ENCODE data around the gene MALT1. TPM values are rescaled to one million over a fixed set of nuclear protein-coding genes. Genes with fewer than 3 reads are reported as not detected.

The MALT1 gene
- polyA plus RNA-seq, 3 donors: 18.3 to 24.9 (median 23.8) TPM

DNA sequence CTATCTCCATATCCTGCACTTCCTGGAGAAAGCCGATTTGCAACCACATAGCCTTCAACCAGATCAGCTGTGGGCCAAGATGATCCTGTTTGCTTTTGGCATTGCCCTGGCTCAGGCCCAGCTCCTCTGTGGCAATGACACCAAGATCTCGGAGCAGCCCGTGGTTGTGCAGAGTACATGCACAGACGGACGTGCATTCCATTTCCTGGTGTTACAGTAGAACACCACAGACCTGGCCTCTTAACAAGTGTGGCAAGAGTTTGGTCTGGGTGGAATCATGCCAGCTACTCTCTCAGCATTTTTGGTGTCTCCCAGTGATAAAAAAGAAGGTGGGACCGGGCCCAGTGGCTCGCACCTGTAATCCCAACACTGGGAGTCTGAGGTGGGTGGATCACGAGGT is 20.0 kb downstream of the MALT1 start:
- no peak overlapping the region for H3K4me2 ChIP-seq (replicated peaks; ENCODE audit: extremely low read depth, low read length, poor library complexity, severe bottlenecking)
- 9% methylated on average over 7 of the region's 8 CpGs for WGBS (ENCODE audit: insufficient coverage)
- peaks cover 68 to 75% of the 10 kb centered on the region in 2 donors for H3K36me3 Mint-ChIP-seq
- TF ChIP-seq, protein P1, sequence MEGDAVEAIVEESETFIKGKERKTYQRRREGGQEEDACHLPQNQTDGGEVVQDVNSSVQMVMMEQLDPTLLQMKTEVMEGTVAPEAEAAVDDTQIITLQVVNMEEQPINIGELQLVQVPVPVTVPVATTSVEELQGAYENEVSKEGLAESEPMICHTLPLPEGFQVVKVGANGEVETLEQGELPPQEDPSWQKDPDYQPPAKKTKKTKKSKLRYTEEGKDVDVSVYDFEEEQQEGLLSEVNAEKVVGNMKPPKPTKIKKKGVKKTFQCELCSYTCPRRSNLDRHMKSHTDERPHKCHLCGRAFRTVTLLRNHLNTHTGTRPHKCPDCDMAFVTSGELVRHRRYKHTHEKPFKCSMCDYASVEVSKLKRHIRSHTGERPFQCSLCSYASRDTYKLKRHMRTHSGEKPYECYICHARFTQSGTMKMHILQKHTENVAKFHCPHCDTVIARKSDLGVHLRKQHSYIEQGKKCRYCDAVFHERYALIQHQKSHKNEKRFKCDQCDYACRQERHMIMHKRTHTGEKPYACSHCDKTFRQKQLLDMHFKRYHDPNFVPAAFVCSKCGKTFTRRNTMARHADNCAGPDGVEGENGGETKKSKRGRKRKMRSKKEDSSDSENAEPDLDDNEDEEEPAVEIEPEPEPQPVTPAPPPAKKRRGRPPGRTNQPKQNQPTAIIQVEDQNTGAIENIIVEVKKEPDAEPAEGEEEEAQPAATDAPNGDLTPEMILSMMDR (IDR thresholded peaks at IDR 0.05): no peak
- H3K4me1 Mint-ChIP-seq: peaks cover 20% of the 10 kb centered on the region
- peaks cover 80% of the 10 kb centered on the region for H4K20me1 ChIP-seq (ENCODE audit: insufficient read depth, low read length)
- no peak overlapping the region for H3K4me3 ChIP-seq (replicated peaks in 1 of 3; ENCODE audit: low read depth in 2 of 3, low read length in 3 of 3)
- H3K36me3 ChIP-seq (replicated peaks in 1 of 2; ENCODE audit: control insufficient read depth in 1 of 2, insufficient read depth in 2 of 2, low read length in 2 of 2): peaks cover 27 to 60% of the 10 kb centered on the region in 2 donors
- H3K9me3 ChIP-seq (replicated peaks in 1 of 2; ENCODE audit: control insufficient read depth in 1 of 2, insufficient read depth in 1 of 2, low read length in 2 of 2): no peaks in the 10 kb centered on the region
- no peaks in the 10 kb centered on the region for H3K27me3 ChIP-seq (ENCODE audit: control insufficient read depth in 2 of 2, insufficient read depth in 2 of 2, low read length in 2 of 2)
- peaks cover 6 to 8% of the 10 kb centered on the region in 2 donors for H3K4me1 ChIP-seq (ENCODE audit: control insufficient read depth in 1 of 2, insufficient read depth in 2 of 2, low read length in 2 of 2)
- H3K27ac Mint-ChIP-seq: peak overlapping the region in 4 of 7 donors; percentile 1 to 52 (median 8)
- peaks cover 25% of the 10 kb centered on the region for H3K79me2 ChIP-seq (ENCODE audit: insufficient read depth, low read length)
- no peak overlapping the region for H2AFZ ChIP-seq (ENCODE audit: insufficient read depth, low read depth, low read length, poor library complexity, severe bottlenecking)
- H3K27ac ChIP-seq (ENCODE audit: low read depth in 1 of 2, low read length in 2 of 2): no peak overlapping the region
- peaks cover 0 to 6% (median 0%) of the 10 kb centered on the region in 7 donors for H3K9me3 Mint-ChIP-seq
- H3K9ac ChIP-seq (ENCODE audit: insufficient read depth, low read length, poor library complexity, severe bottlenecking): no peak overlapping the region
- H3K27me3 Mint-ChIP-seq (ENCODE audit: low read depth in 3 of 3): peaks cover 0 to 3% (median 2%) of the 10 kb centered on the region in 3 donors
- no peak overlapping the region for H3K4me3 Mint-ChIP-seq
- intact Hi-C loops (cut with micrococcal nuclease): no loop called here
- DNase-seq: no peak

DNA sequence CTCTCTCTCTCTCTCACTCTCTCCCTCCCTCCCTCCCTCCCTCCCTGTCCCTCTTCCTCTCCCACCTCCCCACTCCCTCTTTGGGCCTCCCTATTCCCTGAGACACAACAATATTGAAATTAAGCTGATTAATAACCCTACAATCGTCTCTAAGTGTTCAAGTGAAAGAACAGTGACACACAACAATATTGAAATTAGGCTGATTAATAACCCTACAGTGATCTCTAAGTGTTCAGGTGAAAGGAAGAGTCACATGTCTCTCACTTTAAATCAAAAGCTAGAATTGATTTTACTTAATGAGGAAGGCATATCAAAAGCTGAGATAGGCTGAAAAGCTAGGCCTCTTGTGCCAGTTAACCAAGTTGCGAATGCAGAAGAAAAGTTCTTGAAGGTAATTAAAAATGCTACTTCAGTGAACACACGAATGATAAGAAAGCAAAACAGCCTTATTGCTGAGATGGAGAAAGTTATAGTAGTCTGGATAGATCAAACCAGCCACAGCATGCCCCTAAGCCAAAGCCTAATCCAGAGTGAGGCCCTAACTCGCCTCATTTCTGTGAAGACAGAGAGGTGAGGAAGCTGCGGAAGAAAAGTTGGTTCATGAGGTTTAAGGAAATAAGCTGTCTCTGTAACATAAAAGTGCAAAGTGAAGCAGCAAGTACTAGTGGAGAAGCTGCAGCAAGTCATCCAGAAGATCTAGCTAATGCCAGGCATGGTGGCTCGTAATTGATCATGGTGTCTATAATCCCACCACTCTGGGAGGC is 21.3 kb downstream of the MALT1 start:
- no peaks in the 10 kb centered on the region for H3K9me3 ChIP-seq (replicated peaks in 1 of 2; ENCODE audit: control insufficient read depth in 1 of 2, insufficient read depth in 1 of 2, low read length in 2 of 2)
- Mint-ChIP-seq H3K4me1 (peaks cover 13% of the 10 kb centered on the region), H3K27me3 (ENCODE audit: low read depth in 3 of 3) (peaks cover 0 to 3% (median 2%) of the 10 kb centered on the region in 3 donors), H3K9me3 (peaks cover 0 to 6% (median 0%) of the 10 kb centered on the region in 7 donors), H3K4me3 (no peak overlapping the region), H3K36me3 (peaks cover 69 to 73% of the 10 kb centered on the region in 2 donors), H3K27ac (peak overlapping the region in 1 of 7 donors; percentile 8)
- H3K27me3 ChIP-seq (ENCODE audit: control insufficient read depth in 2 of 2, insufficient read depth in 2 of 2, low read length in 2 of 2): no peaks in the 10 kb centered on the region
- no peak overlapping the region for H3K4me2 ChIP-seq (replicated peaks; ENCODE audit: extremely low read depth, low read length, poor library complexity, severe bottlenecking)
- H3K9ac ChIP-seq (ENCODE audit: insufficient read depth, low read length, poor library complexity, severe bottlenecking): no peak overlapping the region
- peaks cover 81% of the 10 kb centered on the region for H4K20me1 ChIP-seq (ENCODE audit: insufficient read depth, low read length)
- TF ChIP-seq, protein P1 (IDR thresholded peaks at IDR 0.05): no peak
- intact Hi-C loops (cut with micrococcal nuclease): no loop called here
- peaks cover 34 to 60% of the 10 kb centered on the region in 2 donors for H3K36me3 ChIP-seq (replicated peaks in 1 of 2; ENCODE audit: control insufficient read depth in 1 of 2, insufficient read depth in 2 of 2, low read length in 2 of 2)
- H2AFZ ChIP-seq (ENCODE audit: insufficient read depth, low read depth, low read length, poor library complexity, severe bottlenecking): no peak overlapping the region
- DNase-seq: no peak
- 100% methylated on average over 3 of the region's 6 CpGs for WGBS (ENCODE audit: insufficient coverage)
- peaks cover 6 to 7% of the 10 kb centered on the region in 2 donors for H3K4me1 ChIP-seq (ENCODE audit: control insufficient read depth in 1 of 2, insufficient read depth in 2 of 2, low read length in 2 of 2)
- peaks cover 21% of the 10 kb centered on the region for H3K79me2 ChIP-seq (ENCODE audit: insufficient read depth, low read length)
- H3K4me3 ChIP-seq (replicated peaks in 1 of 3; ENCODE audit: low read depth in 2 of 3, low read length in 3 of 3): no peak overlapping the region
- no peak overlapping the region for H3K27ac ChIP-seq (ENCODE audit: low read depth in 1 of 2, low read length in 2 of 2)

Data from CD14-positive monocyte (primary cell).